Activated CD4-positive, alpha-beta T cell treated with anti-CD3 and anti-CD28 coated beads for 24 hours (primary cell): ENCODE measurements around the gene ERICH3.

Experiments
- DNase-seq, 2 donors: peaks; one replicate each; pipeline ENCODE4 v3.0.0-alpha.2; 2020; ENCODE audit warnings: low read depth in 2 of 2

ERICH3 gene

DNA sequence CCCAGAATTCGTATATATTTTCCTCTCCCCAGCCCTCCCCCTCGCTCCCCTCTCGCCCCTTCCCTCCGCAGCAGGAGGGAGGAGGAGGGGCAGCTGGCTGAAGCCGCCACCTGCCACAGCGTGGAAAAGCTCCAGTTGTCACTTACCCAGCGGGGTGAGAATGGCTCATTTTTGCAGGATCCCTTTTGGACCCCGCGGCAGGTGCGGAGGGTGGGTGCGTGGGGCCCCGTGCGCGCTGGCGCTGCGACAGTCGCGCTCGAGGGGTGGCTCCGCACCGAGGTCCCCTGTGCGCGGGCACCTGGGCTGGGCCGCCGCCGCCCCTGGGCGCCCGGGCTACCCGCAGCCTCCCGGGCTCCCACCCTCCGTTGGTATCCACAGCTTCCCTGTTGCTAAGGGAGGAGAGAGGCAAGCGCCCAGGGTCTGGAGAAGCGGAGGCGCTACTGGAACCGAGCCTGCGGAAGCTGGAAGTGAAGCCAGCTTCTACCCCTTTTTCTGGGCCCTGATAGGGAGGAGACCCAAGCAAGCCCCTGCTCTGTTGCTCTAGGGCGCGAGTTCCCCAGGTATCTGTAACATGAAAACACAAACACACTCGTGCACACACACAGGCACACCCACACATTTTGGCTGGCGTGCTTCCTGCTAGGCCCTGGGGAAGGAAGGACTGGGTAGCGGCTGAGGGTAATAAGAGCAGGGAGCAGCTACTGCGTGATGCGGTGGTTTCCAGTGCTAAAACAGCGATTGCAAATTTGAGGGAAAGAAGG, at the start of gene ERICH3:
TSS of gene ERICH3 (minus strand) at position 442 of the 761 bp plus-strand sequence. CDS start at position 169, 273 bp downstream.
- DNase-seq, result no peak

DNA sequence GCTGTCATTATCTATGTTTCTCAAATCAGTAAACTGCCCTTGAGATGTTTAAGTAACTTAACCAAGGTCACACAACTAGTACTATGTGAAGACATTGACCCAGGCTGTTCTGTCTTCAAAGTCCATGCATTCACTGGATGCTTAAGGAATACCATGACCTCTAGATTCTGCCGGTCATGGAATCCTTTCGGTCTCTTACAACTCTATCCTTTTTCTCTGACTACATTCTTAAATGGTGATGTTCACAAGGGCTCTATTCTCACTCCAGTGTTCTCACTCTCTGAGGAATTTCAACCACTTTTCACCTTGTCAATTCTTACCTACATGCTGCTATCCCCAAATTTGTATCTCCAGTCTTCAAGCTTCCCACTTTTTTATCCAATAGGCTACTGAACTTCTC, 44.0 kb upstream of the ERICH3 start:
- no peak for DNase-seq

DNA sequence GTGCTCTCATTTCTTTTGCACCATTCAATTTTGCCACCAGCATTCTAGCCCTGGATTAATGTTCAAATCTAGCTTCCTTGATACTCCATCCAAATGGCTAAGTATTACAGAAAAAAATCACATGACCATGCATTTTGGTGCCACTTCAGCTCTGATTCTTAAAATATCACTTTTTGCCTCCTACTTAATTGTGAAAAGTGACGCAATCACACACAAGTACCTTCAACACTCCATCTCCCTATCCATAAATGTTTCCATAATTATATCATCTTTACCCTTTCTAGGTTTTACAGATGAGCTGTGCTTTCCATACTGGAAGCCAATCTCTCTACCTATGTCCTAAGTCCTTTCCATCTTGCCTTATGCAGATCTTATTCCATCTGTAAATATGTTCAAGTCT, 43.2 kb upstream of the ERICH3 start:
- no peak for DNase-seq

GRCh38 chr1:74715806-74716205, 42.2 kb upstream of the ERICH3 start:
- DNase-seq, result no peak

DNA sequence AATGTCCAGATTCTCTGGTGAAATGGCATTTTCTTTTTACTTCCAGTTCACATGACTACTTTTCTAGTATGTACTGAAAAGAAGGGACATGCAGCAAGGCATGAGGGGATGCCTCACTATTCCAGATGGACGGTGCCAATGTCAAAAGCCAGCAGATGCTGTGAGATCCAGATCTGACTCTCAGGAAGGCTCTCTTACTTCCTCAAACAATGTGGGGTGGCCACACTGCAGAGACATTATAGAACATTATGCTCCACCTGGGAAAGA, 41.6 kb upstream of the ERICH3 start:
- no peak for DNase-seq

DNA sequence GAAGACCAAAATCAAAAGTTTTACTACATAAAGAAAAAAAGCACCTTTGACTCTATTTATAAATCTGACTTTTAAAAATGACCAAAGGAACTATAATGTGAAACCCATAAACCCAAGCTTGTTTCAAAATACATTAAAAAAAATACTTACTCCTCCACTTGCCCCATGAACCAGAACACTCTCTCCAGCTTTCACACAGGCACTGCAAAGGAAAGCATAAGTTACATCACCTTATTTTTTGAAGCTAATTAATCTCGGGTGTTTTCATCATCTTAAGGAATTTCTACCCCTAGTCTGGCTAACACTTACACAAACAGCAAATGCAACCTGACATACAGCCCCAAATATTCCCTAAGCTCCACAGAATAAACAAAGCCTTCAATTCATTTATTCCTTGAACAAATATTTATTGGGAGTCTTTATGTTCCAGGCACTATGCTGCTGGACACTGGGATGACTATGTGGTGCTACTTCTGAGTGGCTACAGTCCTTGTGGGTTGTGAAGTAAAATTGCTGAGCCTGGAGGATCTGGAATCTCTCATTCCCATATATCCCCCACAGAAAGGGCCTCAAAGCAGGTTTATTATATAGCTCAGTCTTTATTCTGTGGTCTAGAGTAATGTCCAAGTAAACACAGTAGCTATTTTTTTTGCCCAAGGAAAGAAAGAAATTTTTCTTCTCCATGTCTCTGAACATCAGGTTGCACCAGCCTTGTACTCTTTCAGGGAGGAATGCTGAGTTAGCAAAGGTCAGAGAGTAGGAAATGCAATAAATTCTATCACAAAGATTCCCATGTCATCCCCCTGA, 41.0 kb upstream of the ERICH3 start:
- no peak for DNase-seq

DNA sequence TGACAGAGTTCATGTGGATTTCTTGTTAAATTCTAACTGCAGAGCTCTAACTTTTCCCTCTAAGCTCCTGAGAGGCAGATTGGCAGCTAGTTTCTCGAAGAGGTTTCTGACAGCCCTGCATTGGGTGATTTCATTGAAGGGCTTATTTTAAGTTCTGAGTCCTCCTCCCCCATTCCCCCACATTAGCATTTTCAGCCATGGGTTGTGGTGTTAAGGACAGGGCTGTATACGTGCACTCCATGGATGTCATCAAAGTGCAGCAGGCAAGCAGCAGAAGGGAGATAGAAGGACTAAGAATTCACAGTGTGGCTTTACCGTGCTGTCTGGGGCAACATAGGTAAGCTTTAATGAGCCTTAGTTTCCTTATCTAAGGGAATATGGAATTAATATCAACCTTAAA, 40.3 kb upstream of the ERICH3 start:
- no peak for DNase-seq

DNA sequence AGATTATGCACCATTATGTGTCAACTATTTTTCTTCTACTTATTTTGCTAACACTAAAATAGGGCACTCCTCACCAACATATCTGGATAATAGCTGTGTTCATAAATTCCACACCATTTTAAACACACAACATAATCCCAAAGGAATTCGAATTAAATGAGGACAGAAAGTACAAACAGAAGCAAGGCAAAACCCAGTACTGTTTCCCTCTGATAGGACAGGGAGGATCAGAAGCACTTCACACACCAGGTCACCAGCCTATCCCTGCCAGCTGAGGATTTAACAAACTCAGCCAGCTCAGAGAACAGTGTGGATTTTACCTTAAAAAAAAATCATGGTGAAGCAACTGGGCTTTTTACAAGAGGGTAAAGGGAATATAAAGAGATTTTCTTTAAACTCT, 39.3 kb upstream of the ERICH3 start:
- no peak for DNase-seq

DNA sequence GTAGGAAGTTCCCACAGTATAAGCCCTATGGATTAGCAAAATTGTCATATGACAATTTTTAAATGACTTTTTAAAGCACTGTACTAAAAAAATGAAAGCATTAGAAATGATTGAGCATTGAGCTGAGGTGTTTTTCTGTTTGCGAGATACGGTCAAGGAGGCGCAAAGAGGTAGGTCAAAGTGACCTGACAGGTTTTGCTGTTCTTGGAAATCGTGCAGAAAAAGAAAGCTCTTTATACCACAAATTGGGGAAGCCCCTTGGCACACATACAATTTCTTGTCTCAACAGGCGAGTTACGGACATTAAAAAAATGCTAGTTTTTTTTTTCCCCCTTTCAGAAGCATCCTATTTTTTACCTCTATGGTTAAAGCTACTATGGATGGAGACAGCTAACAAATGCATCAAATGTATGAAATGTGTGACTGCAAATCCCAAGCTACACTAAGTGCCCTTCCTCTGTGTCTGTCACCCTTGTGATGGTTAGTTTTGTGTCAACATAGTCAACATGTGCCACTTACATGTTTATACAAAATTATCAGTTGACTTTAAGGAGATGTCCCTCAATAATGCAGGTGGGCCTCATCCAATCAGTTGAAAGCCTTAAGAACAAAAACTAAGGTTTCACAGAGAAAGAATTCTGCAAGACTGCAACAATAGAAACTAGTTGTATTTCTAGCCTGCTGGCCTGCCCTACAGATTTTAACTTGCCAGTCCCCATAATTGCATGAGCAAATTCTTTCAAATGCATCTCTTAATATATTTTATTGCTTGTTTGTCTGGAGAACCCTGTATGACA, 30.0 kb upstream of the ERICH3 start:
- DNase-seq, result no peak

- DNase-seq, result no peak
Measured at GRCh38 chr1:74699331-74699730, 25.7 kb upstream of the ERICH3 start.

GRCh38 chr1:74697832-74698231, 24.2 kb upstream of the ERICH3 start:
- no peak for DNase-seq

GRCh38 chr1:74693473-74693872, 19.9 kb upstream of the ERICH3 start:
- DNase-seq, result no peak

GRCh38 chr1:74690909-74691308, 17.3 kb upstream of the ERICH3 start:
- no peak for DNase-seq

- DNase-seq, result no peak
Measured at GRCh38 chr1:74690364-74690696, 16.7 kb upstream of the ERICH3 start.

DNA sequence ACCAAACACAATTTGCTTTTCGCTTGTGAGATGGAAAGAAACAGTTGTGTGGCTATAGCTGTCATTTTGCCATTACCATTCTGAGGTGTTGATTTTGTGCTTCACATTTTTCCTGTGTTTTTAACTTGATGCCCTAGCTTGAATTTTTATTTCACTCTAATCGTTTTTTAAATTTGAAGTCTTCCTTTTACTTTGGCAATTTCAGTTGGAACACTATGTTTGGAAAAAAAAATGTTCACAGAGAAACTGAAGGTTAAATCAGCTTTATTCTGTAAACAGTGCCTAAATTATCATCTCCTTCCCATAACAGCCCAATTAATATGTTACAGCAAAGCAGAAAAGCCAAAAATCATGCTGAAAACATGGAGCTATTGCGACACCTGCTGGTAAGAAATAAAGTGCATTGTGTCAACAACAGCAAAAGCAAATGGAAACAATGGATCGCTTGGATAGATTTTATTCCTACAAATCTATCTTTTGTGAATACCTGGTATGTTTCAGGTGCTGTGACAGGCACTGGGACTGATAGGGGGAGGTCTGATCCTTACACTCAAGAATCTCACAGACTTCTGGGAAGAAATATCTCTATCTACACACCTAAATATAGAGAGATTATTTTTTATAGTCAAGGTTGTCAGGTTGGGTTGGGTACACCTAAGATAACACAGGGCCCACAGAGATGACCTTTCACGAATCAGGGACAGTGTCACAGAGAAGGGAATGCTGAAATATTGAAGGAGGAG, 16.2 kb upstream of the ERICH3 start:
- peak in 1 of 2 donors; percentile 33 for DNase-seq

DNA sequence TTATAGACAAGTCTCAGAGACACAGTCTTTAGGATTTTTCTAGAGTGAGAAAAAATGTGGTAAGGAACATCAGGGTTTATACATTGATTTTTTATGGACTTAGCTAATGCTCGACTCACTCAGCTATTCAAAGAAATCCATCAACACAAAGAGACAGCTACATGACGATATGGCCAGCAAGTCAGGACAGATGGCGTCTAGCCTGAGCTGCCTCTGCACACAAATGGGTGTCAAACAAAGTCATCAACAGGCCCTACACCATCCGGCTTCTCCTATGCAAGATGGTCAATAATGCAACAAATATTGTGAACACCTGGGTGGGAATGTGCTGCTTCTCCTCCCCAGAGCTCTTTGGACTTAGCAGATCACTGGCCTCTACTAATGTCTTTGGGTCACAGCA, 13.3 kb upstream of the ERICH3 start:
- DNase-seq, result no peak

- DNase-seq, result no peak
Measured at GRCh38 chr1:74684301-74684700, 10.7 kb upstream of the ERICH3 start.

DNA sequence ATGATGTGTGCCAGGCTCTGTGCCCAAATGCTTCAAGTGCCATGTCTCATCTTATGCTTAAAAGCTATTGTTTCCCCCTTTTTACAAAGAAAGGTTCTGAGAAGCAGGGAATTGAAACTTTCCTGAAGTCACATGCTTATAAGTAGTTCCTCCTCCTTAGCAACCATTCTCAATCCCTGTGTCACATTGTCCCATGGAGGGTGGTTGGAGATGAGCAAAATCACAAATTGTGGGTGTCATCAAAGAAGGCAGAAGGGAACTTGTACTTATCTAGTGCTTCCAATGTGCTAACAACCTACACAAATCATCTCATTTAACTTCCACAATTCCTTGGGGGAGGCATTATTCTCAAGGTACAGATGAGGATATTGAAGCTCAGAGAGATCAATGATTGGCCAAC, 10.1 kb upstream of the ERICH3 start:
- DNase-seq, result no peak

DNA sequence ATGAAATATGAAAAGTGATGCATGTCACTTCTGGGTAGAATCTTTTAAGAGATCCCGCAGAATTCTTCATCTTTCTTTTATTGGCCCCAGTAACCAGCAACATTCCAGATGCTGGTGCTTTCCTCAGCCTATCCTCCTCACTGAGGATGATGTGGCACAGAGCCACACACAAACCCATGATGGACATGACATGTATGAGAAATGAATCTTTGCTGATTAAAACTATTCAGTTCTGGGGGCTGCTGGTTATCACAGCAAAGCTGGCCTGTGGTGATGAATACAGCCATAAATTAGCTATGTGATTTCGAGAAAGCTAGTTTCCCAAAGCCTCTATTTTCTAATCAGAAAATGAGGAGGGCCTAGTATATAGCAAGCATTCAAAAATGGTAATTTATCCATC, 8.3 kb upstream of the ERICH3 start:
- DNase-seq, result no peak

GRCh38 chr1:74681449-74681848, 7.9 kb upstream of the ERICH3 start:
- DNase-seq, result no peak

DNA sequence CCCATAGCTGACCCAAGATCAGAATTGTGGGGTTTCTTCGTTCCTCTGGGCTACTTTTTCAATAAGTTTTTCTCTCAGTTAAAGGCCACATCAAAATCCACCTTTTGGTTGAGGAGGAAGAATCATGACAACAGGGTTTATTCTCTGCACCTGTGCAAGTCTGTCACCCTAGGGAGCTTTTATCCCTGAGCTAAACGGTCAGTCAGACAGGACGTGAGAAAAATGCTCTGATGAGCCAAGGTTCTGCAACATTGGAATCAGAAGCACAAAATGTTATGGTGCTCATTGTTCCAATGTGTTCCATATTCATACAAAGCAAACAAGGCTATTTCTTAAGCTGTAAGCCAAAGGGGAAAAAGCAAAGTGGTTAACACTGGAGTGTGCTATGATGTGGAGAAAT, 7.4 kb upstream of the ERICH3 start:
- no peak for DNase-seq

GRCh38 chr1:74679811-74680210, 6.2 kb upstream of the ERICH3 start:
- no peak for DNase-seq
